ENCODE data around the gene MCRIP2.
"Not testable (repeated sequence)": the region's sequence is repeated elsewhere in the genome, so short reads cannot be mapped to it uniquely, and the experiment has no call there.

MCRIP2 gene

DNA sequence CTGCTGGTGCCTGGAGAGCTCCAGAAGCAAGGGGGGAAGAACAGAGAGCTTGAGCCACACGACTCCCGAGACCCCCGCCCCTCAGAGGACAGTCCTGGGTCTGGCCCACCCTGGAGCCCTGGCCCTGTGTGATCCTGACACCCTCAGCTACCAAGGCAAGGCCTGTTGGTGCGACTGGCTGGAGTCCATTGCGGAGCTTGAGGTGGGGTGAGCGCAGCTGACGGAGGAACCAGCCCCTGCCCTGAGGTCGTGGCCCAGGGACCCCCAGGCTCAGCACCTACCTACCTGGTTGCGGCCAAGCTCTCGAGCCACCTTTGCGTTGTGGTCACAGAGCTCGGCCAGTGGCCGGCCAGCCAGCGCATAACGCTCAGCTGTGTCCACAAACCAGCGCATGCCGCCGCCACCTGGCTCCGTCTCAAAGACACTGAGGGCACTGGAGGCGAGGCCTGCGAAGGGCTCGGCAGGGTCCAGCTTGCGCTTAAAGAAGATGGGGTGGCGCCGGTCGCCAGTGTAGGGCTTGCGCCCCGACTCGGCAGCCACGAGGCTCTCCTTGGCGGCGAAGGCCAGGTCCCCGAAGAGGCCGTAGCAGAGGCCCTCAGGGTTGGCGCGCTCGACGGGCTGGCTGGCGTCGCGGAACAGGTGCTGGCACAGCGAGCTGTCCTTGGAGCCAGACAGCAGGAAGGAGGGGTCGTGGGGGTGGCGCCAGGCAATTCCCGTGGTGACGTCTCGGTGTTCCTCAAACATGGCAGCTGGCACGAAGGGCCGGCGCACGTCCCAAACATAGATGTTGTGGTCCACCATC, 45.0 kb downstream of the MCRIP2 start:
- TF ChIP-seq, protein P1, sequence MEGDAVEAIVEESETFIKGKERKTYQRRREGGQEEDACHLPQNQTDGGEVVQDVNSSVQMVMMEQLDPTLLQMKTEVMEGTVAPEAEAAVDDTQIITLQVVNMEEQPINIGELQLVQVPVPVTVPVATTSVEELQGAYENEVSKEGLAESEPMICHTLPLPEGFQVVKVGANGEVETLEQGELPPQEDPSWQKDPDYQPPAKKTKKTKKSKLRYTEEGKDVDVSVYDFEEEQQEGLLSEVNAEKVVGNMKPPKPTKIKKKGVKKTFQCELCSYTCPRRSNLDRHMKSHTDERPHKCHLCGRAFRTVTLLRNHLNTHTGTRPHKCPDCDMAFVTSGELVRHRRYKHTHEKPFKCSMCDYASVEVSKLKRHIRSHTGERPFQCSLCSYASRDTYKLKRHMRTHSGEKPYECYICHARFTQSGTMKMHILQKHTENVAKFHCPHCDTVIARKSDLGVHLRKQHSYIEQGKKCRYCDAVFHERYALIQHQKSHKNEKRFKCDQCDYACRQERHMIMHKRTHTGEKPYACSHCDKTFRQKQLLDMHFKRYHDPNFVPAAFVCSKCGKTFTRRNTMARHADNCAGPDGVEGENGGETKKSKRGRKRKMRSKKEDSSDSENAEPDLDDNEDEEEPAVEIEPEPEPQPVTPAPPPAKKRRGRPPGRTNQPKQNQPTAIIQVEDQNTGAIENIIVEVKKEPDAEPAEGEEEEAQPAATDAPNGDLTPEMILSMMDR (IDR thresholded peaks at IDR 0.05; ENCODE audit: control extremely low read depth, extremely low read depth, low read depth, missing control alignments), result no peak
- CTCF ChIA-PET, result interaction anchor here (1.0 to 3.2 kb wide), 6 partner anchors 19 to 99 kb away, joined by 3 to 9 read pairs (median 5); partner anchors contain the start of gene RHOT2
- DNase-seq (ENCODE audit: extremely low spot score), result no peak
- POLR2A ChIA-PET, result interaction anchor here (0.9 kb wide), 1 partner anchor 49 kb away, joined by 3 read pairs; no protein-coding TSS in a partner anchor

DNA sequence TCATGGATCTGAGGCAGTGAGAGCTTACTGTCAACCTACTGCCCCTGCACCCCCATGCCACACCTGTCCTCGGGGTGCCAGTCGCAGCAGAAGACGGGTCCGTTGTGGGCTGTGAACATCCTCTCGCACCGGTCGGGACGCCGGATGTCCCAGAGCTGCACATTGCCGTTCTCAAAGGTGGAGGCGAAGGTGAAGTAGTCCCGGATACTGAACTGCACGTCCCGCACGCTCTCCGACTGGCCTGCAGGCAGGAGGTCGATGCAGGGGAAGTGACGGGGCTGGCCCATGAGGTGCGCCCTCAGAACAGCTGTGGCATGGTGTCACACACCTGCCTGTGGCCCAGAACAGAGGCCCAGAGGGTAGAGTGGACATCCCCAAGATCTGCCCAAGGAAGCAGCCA, 45.9 kb downstream of the MCRIP2 start:
- ChIA-PET CTCF (interaction anchor here (1.0 to 3.2 kb wide), 3 partner anchors 32 to 98 kb away, joined by 3 to 9 read pairs (median 5); no protein-coding TSS in a partner anchor), POLR2A (no interaction called here)
- TF ChIP-seq, protein P1 (IDR thresholded peaks at IDR 0.05; ENCODE audit: control extremely low read depth, extremely low read depth, low read depth, missing control alignments), result no peak
- no peak for DNase-seq (ENCODE audit: extremely low spot score)

DNA sequence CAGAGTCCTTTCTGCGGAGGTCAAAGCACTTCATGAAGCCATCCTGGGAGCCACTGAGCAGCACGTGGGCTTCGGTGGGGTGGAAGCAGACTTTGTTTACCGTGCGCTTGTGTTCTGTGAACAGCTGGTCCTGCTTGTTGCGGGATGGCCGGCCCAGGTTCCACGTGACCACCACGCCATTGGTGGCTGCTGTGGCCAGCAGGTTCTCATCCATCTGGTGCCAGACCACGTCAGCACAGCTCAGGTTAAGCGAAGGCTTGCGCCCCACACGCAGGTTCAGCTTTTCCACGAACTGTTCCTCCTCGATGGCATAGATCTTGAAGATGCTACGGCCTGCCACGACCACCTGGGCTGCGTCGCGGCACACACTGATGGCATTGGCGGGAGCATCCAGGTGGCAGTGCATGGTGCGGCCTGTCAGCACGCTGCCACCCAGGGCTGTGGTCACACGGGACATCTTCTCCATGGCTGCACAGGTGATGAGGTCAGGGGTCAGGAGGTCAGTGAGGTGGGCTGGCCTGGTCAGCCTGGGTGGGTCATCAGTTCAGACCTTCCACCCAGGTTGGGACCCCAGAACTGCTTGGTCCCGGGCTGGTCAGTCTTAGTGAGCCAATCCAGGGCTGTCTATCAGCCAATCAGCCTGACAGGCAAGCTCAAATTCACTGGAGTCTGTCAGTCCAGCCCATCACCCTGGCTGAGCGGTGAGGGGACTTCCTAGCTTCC, 47.7 kb downstream of the MCRIP2 start:
- no peak for DNase-seq (ENCODE audit: extremely low spot score)
- CTCF ChIA-PET, result interaction anchor here (1.0 to 3.2 kb wide), 4 partner anchors 9 to 96 kb away, joined by 3 to 9 read pairs (median 4); partner anchors contain the start of genes METRN and STUB1
- TF ChIP-seq, protein P1 (IDR thresholded peaks at IDR 0.05; ENCODE audit: control extremely low read depth, extremely low read depth, low read depth, missing control alignments), result no peak
- POLR2A ChIA-PET, result no interaction called here

DNA sequence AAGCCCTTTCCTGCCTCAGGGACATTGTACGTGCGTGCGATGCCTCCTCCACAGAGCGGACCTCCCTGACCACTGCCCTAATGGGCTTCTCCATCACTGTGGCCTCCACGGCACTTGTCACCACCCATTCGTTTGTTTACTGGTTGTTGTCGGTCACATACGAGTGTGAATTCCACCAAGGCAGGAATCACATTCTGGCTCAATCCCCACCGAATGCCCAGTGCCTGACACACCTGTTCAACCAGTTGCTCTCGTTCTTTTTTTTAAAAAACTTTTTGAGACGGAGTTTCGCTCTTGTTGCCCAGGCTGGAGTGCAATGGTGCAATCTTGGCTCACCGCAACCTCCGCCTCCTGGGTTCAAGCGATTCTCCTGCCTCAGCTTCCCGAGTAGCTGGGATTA, 49.6 kb downstream of the MCRIP2 start:
- POLR2A ChIA-PET; DNase-seq (ENCODE audit: extremely low spot score); CTCF ChIA-PET: not testable (repeated sequence)

DNA sequence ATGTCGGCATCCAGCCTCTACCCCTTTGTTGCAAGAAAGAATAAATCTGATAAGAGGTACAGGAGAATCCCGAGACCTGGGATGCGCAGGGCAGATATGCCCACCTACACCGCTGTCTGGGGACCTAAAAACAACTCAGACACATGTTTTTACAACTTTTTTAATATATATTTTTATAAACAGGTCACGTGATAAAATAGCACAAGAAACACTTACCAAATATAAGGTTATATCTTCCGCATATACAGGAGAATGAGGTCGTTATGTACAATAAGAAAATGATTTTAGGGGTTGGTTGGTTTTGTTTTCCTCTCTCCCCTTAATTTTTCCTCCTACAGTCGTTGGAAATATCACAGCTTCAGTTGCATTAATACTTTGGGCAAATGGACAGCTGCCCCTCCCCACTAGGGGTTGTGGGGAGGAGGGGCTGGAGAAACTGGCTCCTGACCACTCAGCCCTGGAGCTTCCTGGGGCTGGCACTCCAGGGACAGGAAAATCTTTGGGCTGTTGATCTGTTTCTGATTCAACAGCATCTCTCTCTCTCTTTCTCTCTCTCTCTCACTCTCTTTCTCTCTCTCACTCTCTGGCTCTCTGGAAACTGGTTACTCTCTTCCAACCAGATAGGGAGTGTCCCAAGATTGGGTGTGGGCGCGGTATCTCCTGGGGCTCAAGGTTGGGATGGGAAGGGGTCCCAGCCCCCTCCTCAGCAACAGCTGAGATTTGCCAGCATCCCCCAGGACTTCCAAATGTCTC, 50.9 kb downstream of the MCRIP2 start:
- no peak for DNase-seq (ENCODE audit: extremely low spot score)
- TF ChIP-seq, protein P1 (IDR thresholded peaks at IDR 0.05; ENCODE audit: control extremely low read depth, extremely low read depth, low read depth, missing control alignments), result no peak
- ChIA-PET CTCF (interaction anchor here (1.9 kb wide), 1 partner anchor 20 kb away, joined by 4 read pairs; no protein-coding TSS in a partner anchor), POLR2A (interaction anchor here (0.7 kb wide), 1 partner anchor 437 kb away, joined by 3 read pairs; no protein-coding TSS in a partner anchor)

DNA sequence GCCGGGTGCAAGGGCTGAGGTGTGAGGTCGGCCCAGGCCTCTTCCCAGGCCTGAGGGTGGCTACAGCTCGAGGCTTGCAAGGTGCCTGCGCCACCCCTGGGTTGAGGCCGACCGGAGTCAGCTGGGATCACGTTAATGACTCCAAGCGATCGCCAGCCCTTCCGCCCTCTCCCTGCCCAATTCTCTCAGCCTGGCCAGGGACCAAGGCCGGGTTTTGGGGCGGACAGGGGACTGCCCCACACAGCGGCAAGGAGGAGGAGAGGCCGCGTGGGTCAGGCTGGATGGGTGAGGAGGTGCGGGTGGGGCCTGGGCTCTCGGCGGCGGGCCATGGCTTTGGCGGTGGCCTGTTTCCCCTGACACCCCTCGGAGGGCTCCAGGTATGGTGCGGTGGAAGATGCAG, 51.7 kb downstream of the MCRIP2 start:
- TF ChIP-seq, protein P1 (IDR thresholded peaks at IDR 0.05; ENCODE audit: control extremely low read depth, extremely low read depth, low read depth, missing control alignments), result no peak

More for the DNA sequence above, 51.7 kb downstream of the MCRIP2 start:
- POLR2A ChIA-PET, result no interaction called here
- DNase-seq (ENCODE audit: extremely low spot score), result no peak
- CTCF ChIA-PET, result interaction anchor here (1.9 kb wide), 1 partner anchor 19 kb away, joined by 4 read pairs; no protein-coding TSS in a partner anchor
